Measurements from ENCODE around the gene MICAL3.

MICAL3 gene

DNA sequence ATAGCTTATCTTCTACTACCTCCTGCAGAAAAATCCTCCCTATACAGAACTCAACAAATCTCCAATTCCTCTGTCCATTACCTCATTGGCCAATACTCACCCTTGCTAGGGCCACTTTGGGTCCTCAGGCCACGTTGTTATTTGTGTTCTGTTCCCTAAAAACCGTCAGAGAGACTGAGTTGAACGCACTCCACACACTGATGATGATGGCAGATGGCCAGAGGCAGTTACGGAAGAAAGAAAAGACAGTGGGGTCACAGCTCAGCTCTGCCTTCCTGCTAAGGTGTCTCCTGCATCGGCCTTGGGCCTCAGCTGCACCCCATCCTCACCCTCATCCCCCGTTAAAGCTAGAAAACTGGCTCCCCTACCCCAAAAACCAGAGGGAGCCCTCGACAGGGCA, 66.2 kb downstream of the MICAL3 start:
- no peaks in the 10 kb centered on the region for H3K36me3 ChIP-seq (ENCODE audit: control insufficient read depth, insufficient read depth, low read length)
- H3K27ac ChIP-seq: no peak overlapping the region
- no peak overlapping the region for H3K9ac ChIP-seq
- no peak overlapping the region for H3K4me3 ChIP-seq (ENCODE audit: low read depth, low read length)
- no peak overlapping the region for H3K4me2 ChIP-seq (ENCODE audit: low read length)
- no peaks in the 10 kb centered on the region for H3K9me3 ChIP-seq (ENCODE audit: control insufficient read depth, low read length)
- no peaks in the 10 kb centered on the region for H3K27me3 ChIP-seq (ENCODE audit: control insufficient read depth, insufficient read depth, low read length)
- H3K79me2 ChIP-seq: peaks cover 42% of the 10 kb centered on the region
- no peak overlapping the region for H2AFZ ChIP-seq
- peaks cover 3% of the 10 kb centered on the region for H3K4me1 ChIP-seq
- TF ChIP-seq, protein P1, sequence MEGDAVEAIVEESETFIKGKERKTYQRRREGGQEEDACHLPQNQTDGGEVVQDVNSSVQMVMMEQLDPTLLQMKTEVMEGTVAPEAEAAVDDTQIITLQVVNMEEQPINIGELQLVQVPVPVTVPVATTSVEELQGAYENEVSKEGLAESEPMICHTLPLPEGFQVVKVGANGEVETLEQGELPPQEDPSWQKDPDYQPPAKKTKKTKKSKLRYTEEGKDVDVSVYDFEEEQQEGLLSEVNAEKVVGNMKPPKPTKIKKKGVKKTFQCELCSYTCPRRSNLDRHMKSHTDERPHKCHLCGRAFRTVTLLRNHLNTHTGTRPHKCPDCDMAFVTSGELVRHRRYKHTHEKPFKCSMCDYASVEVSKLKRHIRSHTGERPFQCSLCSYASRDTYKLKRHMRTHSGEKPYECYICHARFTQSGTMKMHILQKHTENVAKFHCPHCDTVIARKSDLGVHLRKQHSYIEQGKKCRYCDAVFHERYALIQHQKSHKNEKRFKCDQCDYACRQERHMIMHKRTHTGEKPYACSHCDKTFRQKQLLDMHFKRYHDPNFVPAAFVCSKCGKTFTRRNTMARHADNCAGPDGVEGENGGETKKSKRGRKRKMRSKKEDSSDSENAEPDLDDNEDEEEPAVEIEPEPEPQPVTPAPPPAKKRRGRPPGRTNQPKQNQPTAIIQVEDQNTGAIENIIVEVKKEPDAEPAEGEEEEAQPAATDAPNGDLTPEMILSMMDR (IDR thresholded peaks at IDR 0.05): no peak

DNA sequence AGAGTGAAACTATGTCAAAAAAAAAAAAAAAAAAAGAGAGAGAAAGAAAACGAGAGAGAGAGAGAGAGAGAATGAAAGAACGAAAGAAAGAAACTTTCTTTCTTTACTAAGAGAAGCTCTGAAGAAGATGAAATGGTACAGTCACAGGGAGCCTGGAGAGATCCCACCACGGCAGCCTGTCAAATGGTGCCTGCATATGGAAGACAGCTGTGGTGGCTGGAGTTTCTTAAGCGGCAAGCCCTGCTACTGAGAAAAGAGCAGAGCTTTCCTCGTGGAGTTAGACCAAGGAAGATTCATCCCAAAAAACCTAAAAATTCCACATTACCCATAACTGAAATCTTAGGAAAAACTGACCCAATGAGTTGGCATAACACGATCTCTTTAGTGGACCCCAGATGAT, 66.7 kb downstream of the MICAL3 start:
- TF ChIP-seq, protein P1 (IDR thresholded peaks at IDR 0.05): no peak
- H3K4me1 ChIP-seq: peaks cover 8% of the 10 kb centered on the region
- H3K9me3 ChIP-seq (ENCODE audit: control insufficient read depth, low read length): no peaks in the 10 kb centered on the region
- H3K4me2 ChIP-seq (ENCODE audit: low read length): no peak overlapping the region
- no peak overlapping the region for H3K4me3 ChIP-seq (ENCODE audit: low read depth, low read length)
- H3K27me3 ChIP-seq (ENCODE audit: control insufficient read depth, insufficient read depth, low read length): no peaks in the 10 kb centered on the region
- H2AFZ ChIP-seq: no peak overlapping the region
- H3K27ac ChIP-seq: no peak overlapping the region
- H3K36me3 ChIP-seq (ENCODE audit: control insufficient read depth, insufficient read depth, low read length): no peaks in the 10 kb centered on the region
- H3K79me2 ChIP-seq: peaks cover 43% of the 10 kb centered on the region
- H3K9ac ChIP-seq: no peak overlapping the region

DNA sequence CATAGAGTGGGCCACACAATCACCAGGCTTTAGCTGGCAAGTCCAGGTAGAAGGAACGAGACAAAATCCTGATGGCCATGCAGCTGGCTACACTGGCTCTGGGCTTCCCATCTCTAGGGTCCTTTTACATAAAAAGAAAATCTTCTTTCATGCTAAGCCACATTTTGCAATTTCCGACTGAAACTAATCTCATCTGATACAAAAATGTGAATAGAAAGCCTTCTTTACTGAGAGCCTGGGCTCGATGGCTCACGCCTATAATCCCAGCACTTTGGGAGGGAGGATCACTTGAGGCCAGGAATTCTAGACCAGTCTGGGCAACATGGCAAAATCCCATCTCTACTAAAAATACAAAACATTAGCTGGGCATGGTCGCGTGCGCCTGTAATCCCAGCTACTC, 67.2 kb downstream of the MICAL3 start:
- Histone ChIP-seq H3K27me3 (ENCODE audit: control insufficient read depth, insufficient read depth, low read length) (no peaks in the 10 kb centered on the region), H3K27ac (no peak overlapping the region), H3K4me1 (peaks cover 8% of the 10 kb centered on the region), H3K4me2 (ENCODE audit: low read length) (no peak overlapping the region), H3K79me2 (peaks cover 43% of the 10 kb centered on the region), H3K9me3 (ENCODE audit: control insufficient read depth, low read length) (no peaks in the 10 kb centered on the region), H3K36me3 (ENCODE audit: control insufficient read depth, insufficient read depth, low read length) (no peaks in the 10 kb centered on the region), H3K9ac (no peak overlapping the region), H2AFZ (no peak overlapping the region), H3K4me3 (ENCODE audit: low read depth, low read length) (no peak overlapping the region)
- TF ChIP-seq, protein P1 (IDR thresholded peaks at IDR 0.05): no peak

DNA sequence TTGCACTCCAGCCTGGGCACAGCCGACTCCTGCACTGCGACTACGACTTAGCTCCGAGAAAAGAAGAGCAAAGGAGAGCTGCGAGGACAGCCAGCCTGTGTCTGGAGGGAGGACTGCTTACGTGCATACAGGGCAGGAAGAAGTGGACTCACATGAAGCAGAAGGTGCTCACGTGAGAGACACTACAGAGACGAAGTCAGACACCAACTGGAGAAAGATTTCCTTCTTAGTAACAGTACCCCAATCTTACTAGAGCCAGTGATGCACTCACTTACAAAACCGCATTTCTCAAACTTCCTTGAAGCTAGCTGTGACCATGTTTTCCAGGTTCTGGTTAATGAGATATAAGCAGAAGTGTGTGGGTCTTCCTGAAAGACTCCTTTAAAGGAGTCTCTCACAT, 67.7 kb downstream of the MICAL3 start:
- Histone ChIP-seq H3K4me3 (ENCODE audit: low read depth, low read length) (no peak overlapping the region), H3K4me1 (peaks cover 8% of the 10 kb centered on the region), H3K4me2 (ENCODE audit: low read length) (no peak overlapping the region), H3K79me2 (peaks cover 38% of the 10 kb centered on the region), H3K9ac (no peak overlapping the region), H3K27me3 (ENCODE audit: control insufficient read depth, insufficient read depth, low read length) (no peaks in the 10 kb centered on the region), H3K9me3 (ENCODE audit: control insufficient read depth, low read length) (no peaks in the 10 kb centered on the region), H2AFZ (no peak overlapping the region), H3K36me3 (ENCODE audit: control insufficient read depth, insufficient read depth, low read length) (no peaks in the 10 kb centered on the region), H3K27ac (no peak overlapping the region)
- TF ChIP-seq, protein P1 (IDR thresholded peaks at IDR 0.05): no peak

DNA sequence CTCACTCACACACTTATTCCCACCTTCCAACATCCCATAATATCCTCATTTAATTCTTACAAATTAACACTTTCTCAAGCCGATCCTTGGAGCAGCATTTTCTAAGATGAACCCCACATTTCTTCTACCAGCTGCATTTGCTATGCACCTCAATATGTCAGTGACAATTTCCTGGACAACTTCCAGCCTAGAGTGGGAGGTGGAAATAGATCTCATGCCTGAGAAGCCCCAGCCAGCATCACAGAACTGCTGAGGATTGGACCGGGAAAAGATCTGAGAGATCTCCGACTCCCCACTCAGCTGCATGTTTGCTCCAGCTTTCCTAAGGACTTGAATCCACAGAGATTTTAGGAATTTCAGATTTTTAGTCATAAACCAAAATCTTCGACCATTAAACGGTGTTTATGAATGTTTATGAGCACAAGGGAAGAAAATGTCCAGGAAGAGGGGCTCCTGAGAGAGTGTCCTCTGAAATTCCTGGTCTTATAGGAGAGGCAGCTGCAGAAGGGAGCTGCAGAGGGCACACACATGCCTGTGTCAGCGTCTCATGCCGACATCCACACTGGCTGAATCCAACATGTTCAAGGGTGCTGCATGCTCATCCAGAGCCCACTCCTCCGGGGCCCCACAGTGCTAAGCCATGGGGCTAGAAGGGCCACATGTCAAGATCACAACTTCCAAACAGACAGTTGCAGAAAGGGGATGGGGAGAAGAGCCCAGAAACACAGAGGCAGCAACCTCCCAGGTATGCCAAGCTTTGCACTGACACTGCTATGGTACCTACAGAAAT, 68.6 kb downstream of the MICAL3 start:
- Histone ChIP-seq H3K9ac (no peak overlapping the region), H3K79me2 (peaks cover 38% of the 10 kb centered on the region), H2AFZ (no peak overlapping the region), H3K27me3 (ENCODE audit: control insufficient read depth, insufficient read depth, low read length) (no peaks in the 10 kb centered on the region), H3K27ac (no peak overlapping the region), H3K4me2 (ENCODE audit: low read length) (no peak overlapping the region), H3K9me3 (ENCODE audit: control insufficient read depth, low read length) (no peaks in the 10 kb centered on the region), H3K4me1 (peaks cover 8% of the 10 kb centered on the region), H3K36me3 (ENCODE audit: control insufficient read depth, insufficient read depth, low read length) (no peaks in the 10 kb centered on the region), H3K4me3 (ENCODE audit: low read depth, low read length) (no peak overlapping the region)
- TF ChIP-seq, protein P1 (IDR thresholded peaks at IDR 0.05): no peak
